ENCODE results near the gene RPAP2. TPM values are rescaled to one million over a fixed set of nuclear protein-coding genes. Genes with fewer than 3 reads are reported as not detected.

The RPAP2 gene
- total RNA-seq, 4 donors from 2014 or later, result 5.8 to 13.0 (median 10.3) TPM

DNA sequence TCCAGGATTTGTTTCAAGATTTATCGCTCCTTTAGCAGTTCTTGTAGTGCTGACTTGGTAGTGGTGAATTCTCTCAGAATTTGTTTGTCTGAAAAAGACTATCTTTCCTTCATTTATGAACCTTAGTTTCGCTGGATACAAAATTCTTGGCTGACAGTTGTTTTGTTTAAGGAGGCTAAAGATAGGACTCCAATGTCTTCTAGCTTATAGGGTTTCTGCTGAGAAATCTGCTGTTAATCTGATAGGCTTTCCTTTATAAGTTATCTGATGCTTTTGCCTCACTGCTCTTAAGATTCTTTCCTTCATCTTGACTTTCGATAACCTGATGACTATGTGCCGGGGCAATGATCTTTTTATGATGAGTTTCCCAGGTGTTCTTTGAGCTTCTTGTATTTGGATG, 28.9 kb downstream of the RPAP2 start:
- DNase-seq, result no peak
- Histone ChIP-seq H3K27me3 (no peaks in the 10 kb centered on the region), H3K27ac (no peak overlapping the region), H3K4me3 (no peak overlapping the region), H3K36me3 (peaks cover 0 to 18% (median 0%) of the 10 kb centered on the region in 3 donors), H3K9me3 (peaks cover 0 to 6% (median 2%) of the 10 kb centered on the region in 4 donors), H3K4me1 (no peaks in the 10 kb centered on the region)
- TF ChIP-seq, protein P1, sequence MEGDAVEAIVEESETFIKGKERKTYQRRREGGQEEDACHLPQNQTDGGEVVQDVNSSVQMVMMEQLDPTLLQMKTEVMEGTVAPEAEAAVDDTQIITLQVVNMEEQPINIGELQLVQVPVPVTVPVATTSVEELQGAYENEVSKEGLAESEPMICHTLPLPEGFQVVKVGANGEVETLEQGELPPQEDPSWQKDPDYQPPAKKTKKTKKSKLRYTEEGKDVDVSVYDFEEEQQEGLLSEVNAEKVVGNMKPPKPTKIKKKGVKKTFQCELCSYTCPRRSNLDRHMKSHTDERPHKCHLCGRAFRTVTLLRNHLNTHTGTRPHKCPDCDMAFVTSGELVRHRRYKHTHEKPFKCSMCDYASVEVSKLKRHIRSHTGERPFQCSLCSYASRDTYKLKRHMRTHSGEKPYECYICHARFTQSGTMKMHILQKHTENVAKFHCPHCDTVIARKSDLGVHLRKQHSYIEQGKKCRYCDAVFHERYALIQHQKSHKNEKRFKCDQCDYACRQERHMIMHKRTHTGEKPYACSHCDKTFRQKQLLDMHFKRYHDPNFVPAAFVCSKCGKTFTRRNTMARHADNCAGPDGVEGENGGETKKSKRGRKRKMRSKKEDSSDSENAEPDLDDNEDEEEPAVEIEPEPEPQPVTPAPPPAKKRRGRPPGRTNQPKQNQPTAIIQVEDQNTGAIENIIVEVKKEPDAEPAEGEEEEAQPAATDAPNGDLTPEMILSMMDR (IDR thresholded peaks at IDR 0.05), result no peak
- no peak for TF ChIP-seq POLR2A (IDR thresholded peaks at IDR 0.05)

GRCh38 chr1:92329347-92330129, 30.7 kb downstream of the RPAP2 start:
- H3K36me3 ChIP-seq, result peaks cover 0 to 7% (median 0%) of the 10 kb centered on the region in 3 donors
- TF ChIP-seq POLR2A (IDR thresholded peaks at IDR 0.05), result no peak
- TF ChIP-seq, protein P1 (IDR thresholded peaks at IDR 0.05), result no peak
- H3K4me3 ChIP-seq, result no peak overlapping the region
- peaks cover 0 to 6% (median 2%) of the 10 kb centered on the region in 4 donors for H3K9me3 ChIP-seq
- no peaks in the 10 kb centered on the region for H3K4me1 ChIP-seq
- H3K27ac ChIP-seq, result no peak overlapping the region
- no peaks in the 10 kb centered on the region for H3K27me3 ChIP-seq
- no peak for DNase-seq

- TF ChIP-seq, protein P1 (IDR thresholded peaks at IDR 0.05), result no peak
- TF ChIP-seq POLR2A (IDR thresholded peaks at IDR 0.05), result no peak
- H3K36me3 ChIP-seq, result peaks cover 0 to 7% (median 0%) of the 10 kb centered on the region in 3 donors
- DNase-seq, result no peak
- no peak overlapping the region for H3K27ac ChIP-seq
- no peaks in the 10 kb centered on the region for H3K27me3 ChIP-seq
- H3K4me3 ChIP-seq, result no peak overlapping the region
- H3K4me1 ChIP-seq, result no peaks in the 10 kb centered on the region
- no peaks in the 10 kb centered on the region for H3K9me3 ChIP-seq
Measured at GRCh38 chr1:92333668-92334067, 34.8 kb downstream of the RPAP2 start.

DNA sequence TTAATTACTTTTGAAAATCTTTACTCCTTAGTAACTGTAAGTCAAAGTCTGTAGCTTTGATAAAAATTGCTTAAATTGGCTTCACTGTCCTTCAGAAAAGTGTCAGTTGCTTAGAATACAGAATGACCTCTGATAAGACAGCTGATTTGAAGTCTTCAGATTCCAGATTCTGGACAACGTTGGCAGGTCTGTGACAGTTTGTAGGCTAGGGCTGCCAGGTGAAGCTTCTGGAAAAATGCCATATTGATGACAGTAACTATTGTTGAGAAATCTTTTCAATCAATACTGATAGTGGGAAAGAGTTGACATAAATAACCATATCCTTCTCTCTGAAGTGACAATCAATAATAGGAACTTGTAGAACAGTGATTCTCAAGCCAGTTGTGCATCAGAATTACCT, 41.3 kb downstream of the RPAP2 start:
- no peaks in the 10 kb centered on the region for H3K27me3 ChIP-seq
- H3K9me3 ChIP-seq, result no peaks in the 10 kb centered on the region
- no peak overlapping the region for H3K4me3 ChIP-seq
- no peak overlapping the region for H3K27ac ChIP-seq
- TF ChIP-seq, protein P1 (IDR thresholded peaks at IDR 0.05), result no peak
- TF ChIP-seq POLR2A (IDR thresholded peaks at IDR 0.05), result no peak
- H3K4me1 ChIP-seq, result no peaks in the 10 kb centered on the region
- peaks cover 0 to 7% (median 0%) of the 10 kb centered on the region in 3 donors for H3K36me3 ChIP-seq
- no peak for DNase-seq

- Histone ChIP-seq H3K27me3 (no peaks in the 10 kb centered on the region), H3K9me3 (no peaks in the 10 kb centered on the region), H3K4me1 (no peaks in the 10 kb centered on the region), H3K36me3 (peaks cover 0 to 8% (median 0%) of the 10 kb centered on the region in 3 donors), H3K27ac (no peak overlapping the region), H3K4me3 (no peak overlapping the region)
- TF ChIP-seq, protein P1 (IDR thresholded peaks at IDR 0.05), result no peak
- no peak for TF ChIP-seq POLR2A (IDR thresholded peaks at IDR 0.05)
- no peak for DNase-seq
Measured at GRCh38 chr1:92342401-92342800, 43.5 kb downstream of the RPAP2 start.

Measured in Peyer's patch (tissue), 4 donors.